Spleen (tissue), 7 donors: ENCODE data around the gene ACACA.

Experiments
- POLR2A ChIP-seq, 3 donors: fragments of 450-650 bp; IDR thresholded peaks; one replicate each; pipeline ENCODE4 v1.5.1; 2017; ENCODE audit warnings: antibody characterized with exemption in 3 of 3, mild to moderate bottlenecking in 1 of 3
- POLR2AphosphoS5 ChIP-seq, 3 donors: sonication (generic); formaldehyde crosslinking; IDR thresholded peaks; one replicate each; pipeline ENCODE4 v1.5.1; 2017; ENCODE audit warnings: antibody characterized with exemption in 3 of 3
- TF ChIP-seq, protein P1 (sequence below), 11 experiments: fragments of 200-600 bp in 7 of 11; fragments of 450-650 bp in 4 of 11; sonication (generic) in 4 of 11; IDR thresholded peaks in 8 of 11; conservative IDR thresholded peaks in 3 of 11; 1 replicate in 7 of 11; 2 replicates in 4 of 11; pipeline versions ENCODE4 v1.4.0 to v1.8.0; 2016 to 2021; ENCODE audit warnings: antibody characterized with exemption in 11 of 11, inconsistent platforms in 4 of 11, mild to moderate bottlenecking in 1 of 11
- donor health status: DM: no; HTN: no; CAD: no; lungs with moderate emphysema.
- donor health status: DM: no; HTN: no; CAD: no.
- donor health status: DM: no; HTN: no; CAD: no.

DNA sequence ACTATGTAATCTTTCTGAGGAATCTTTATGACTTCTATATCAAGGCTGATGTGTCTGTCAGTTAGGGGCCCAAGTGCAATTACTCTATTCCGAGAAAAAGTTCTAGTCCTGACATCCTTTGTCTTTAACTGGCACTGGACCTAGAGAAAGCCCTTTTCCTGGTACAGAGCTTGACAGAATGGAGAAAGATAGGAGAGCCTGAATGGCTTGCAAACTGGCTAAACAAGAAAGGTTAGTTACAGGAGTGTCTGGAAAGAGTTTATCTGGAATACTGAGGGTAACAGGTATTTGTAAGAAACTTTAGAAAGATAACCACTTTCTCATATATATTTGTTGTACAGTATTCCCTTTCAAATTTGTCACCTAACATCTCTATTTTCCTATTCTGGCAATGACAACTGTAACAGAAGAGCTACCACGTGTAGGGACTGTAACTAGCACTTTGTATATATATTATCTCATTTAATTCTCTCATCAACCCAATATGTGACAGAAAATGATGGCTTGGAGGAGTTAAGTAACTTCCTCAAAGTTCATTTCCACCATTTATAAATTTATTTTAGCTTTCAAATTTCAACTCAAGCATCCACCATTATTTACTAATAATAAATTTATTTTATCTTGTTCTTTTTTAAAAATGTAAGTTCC, 128.3 kb downstream of the ACACA start:
- TF ChIP-seq, protein P1, sequence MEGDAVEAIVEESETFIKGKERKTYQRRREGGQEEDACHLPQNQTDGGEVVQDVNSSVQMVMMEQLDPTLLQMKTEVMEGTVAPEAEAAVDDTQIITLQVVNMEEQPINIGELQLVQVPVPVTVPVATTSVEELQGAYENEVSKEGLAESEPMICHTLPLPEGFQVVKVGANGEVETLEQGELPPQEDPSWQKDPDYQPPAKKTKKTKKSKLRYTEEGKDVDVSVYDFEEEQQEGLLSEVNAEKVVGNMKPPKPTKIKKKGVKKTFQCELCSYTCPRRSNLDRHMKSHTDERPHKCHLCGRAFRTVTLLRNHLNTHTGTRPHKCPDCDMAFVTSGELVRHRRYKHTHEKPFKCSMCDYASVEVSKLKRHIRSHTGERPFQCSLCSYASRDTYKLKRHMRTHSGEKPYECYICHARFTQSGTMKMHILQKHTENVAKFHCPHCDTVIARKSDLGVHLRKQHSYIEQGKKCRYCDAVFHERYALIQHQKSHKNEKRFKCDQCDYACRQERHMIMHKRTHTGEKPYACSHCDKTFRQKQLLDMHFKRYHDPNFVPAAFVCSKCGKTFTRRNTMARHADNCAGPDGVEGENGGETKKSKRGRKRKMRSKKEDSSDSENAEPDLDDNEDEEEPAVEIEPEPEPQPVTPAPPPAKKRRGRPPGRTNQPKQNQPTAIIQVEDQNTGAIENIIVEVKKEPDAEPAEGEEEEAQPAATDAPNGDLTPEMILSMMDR (IDR thresholded peaks at IDR 0.05 in 8 of 11, conservative IDR thresholded peaks at IDR 0.05 in 3 of 11): no peak
- TF ChIP-seq POLR2AphosphoS5 (IDR thresholded peaks at IDR 0.05) (no peak), POLR2A (IDR thresholded peaks at IDR 0.05) (no peak)
